ENCODE results near the gene SUSD6. TPM values are rescaled to one million over a fixed set of nuclear protein-coding genes. Genes with fewer than 3 reads are reported as not detected.
A peak's percentile ranks its signal among the peaks of the same experiment; 100 is the strongest.

The SUSD6 gene, protein sequence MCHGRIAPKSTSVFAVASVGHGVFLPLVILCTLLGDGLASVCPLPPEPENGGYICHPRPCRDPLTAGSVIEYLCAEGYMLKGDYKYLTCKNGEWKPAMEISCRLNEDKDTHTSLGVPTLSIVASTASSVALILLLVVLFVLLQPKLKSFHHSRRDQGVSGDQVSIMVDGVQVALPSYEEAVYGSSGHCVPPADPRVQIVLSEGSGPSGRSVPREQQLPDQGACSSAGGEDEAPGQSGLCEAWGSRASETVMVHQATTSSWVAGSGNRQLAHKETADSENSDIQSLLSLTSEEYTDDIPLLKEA
- 63.5 and 67.1 TPM in 2 replicates for total RNA-seq

DNA sequence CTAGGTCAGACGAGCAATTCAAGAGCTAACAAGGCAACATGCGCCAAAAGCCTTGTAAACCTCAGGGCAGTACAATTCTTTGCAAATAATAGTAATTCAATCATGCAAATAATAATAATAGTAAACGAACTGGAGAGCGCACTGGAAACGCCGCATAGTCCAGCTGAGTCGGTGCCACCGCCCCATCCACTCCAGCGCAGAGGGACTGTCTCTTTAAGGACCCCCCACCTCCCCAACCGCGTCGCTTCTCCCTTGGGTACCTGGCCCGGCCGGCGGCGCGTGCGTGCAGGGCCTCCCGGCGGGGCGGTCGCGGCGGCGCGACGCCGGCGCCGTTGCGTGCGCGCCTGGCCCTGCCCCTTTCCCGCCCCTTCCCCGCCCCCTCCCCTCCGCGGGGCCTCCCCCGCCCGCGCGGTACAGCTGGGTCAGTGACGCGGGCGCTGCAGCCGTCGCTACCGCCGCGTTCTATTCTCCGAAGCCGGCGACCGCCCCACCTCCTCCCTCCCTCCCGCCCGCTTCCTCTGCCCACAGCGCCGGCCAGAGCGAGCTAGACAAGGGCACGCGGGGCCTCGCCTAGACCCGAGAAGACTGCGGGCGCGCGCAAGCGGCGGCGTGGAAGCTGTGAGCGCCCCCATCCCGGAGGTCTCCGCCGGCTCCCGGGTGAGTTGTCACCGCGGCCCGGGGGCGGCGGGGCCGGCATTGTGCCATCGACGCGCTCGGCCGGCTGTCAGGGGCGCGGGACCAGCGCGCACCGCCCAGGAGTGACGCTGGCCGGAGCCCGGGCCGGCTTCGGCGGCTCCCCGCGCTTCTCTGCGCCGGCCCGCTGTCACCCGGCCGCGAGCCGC is at the start of gene SUSD6:
TSS of gene SUSD6 (plus strand) at position 425 of the 842 bp plus-strand sequence. CDS start 46,997 bp downstream, outside the sequence.
- ChIA-PET POLR2A (interaction anchor here (0.6 to 6.1 kb wide), 26 partner anchors 10 to 818 kb away, joined by 3 to 38 read pairs (median 6); partner anchors contain the start of genes ERH, SLC39A9, SRSF5 and ZFP36L1), CTCF (interaction anchor here (1.1 to 1.3 kb wide), 5 partner anchors 50 to 116 kb away, joined by 3 to 8 read pairs (median 5); no protein-coding TSS in a partner anchor)
- Mint-ChIP-seq H3K9me3 (no peaks in the 10 kb centered on the region), H3K27ac (peak within 1 kb of the TSS; percentile 99), H3K4me3 (peak within 1 kb of the TSS; percentile 97), H3K36me3 (ENCODE audit: low read depth) (peaks cover 5% of the 10 kb centered on the region), H3K27me3 (no peaks in the 10 kb centered on the region), H3K4me1 (peaks cover 53% of the 10 kb centered on the region)
- DNase-seq (peak; percentile 87), ATAC-seq (ENCODE audit: low read depth) (peak; percentile 68)
- TF ChIP-seq, protein P1, sequence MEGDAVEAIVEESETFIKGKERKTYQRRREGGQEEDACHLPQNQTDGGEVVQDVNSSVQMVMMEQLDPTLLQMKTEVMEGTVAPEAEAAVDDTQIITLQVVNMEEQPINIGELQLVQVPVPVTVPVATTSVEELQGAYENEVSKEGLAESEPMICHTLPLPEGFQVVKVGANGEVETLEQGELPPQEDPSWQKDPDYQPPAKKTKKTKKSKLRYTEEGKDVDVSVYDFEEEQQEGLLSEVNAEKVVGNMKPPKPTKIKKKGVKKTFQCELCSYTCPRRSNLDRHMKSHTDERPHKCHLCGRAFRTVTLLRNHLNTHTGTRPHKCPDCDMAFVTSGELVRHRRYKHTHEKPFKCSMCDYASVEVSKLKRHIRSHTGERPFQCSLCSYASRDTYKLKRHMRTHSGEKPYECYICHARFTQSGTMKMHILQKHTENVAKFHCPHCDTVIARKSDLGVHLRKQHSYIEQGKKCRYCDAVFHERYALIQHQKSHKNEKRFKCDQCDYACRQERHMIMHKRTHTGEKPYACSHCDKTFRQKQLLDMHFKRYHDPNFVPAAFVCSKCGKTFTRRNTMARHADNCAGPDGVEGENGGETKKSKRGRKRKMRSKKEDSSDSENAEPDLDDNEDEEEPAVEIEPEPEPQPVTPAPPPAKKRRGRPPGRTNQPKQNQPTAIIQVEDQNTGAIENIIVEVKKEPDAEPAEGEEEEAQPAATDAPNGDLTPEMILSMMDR (IDR thresholded peaks at IDR 0.05), result no peak
- intact Hi-C loops (cut with micrococcal nuclease), result loop anchor here (1.0 to 10.0 kb wide), 4 partner anchors 156 to 1193 kb away; partner anchors contain the start of genes DCAF5, MAP3K9 and SRSF5

DNA sequence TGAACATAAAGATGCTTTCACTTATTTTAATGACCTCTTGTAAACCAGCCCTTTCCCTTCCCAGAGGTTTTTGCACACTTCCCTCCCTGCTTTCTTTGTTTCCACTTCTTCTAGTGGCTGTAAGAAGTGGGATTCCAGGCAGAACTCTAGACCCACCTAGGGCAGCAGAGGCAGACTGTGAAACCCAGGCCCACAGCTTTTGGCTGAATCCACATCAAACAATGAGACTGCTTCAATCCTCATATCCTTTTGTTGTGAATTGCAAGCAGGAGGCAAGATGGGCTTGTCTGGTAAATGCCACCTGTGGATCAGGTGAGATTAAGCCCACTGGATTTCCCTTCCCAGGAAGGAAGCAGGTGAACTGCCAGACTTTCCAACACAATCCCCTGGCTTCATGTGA is 49.5 kb upstream of the SUSD6 start:
- no peaks in the 10 kb centered on the region for H3K36me3 Mint-ChIP-seq (ENCODE audit: low read depth)
- H3K27ac Mint-ChIP-seq, result no peak overlapping the region
- CTCF ChIA-PET, result no interaction called here

DNA sequence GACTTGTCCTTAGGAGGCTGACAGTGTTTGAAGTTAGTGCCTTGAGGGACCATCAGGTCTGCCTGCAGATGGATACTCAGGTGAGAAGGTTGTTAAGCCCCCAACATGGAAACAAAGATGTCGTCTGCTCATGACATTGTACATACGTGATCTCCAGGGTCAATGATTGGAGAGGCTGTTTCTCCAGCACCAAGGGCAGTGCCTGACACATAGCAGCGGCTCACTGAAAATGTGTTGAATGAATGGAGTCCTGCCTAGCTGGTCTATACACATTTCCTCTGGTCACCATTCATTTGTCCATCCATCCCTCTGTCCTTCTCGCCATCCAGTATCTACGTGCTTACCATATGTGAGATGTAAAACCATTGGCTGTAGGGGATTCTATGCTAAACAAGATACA is 43.8 kb upstream of the SUSD6 start:
- no peak overlapping the region for H3K27ac Mint-ChIP-seq
- H3K4me3 Mint-ChIP-seq, result no peak overlapping the region
- CTCF ChIA-PET, result no interaction called here
- TF ChIP-seq, protein P1 (IDR thresholded peaks at IDR 0.05), result no peak
- POLR2A ChIA-PET, result no interaction called here
- intact Hi-C loops (cut with micrococcal nuclease), result no loop called here
- H3K36me3 Mint-ChIP-seq (ENCODE audit: low read depth), result no peaks in the 10 kb centered on the region
- H3K4me1 Mint-ChIP-seq, result peaks cover 3% of the 10 kb centered on the region
- ATAC-seq (ENCODE audit: low read depth) (no peak), DNase-seq (no peak)
- peaks cover 57% of the 10 kb centered on the region for H3K27me3 Mint-ChIP-seq
- H3K9me3 Mint-ChIP-seq, result no peaks in the 10 kb centered on the region

More for the DNA sequence above, 49.5 kb upstream of the SUSD6 start:
- H3K4me1 Mint-ChIP-seq, result no peaks in the 10 kb centered on the region
- POLR2A ChIA-PET, result no interaction called here
- peaks cover 50% of the 10 kb centered on the region for H3K27me3 Mint-ChIP-seq
- TF ChIP-seq, protein P1 (IDR thresholded peaks at IDR 0.05), result no peak
- intact Hi-C loops (cut with micrococcal nuclease), result no loop called here
- DNase-seq (no peak), ATAC-seq (ENCODE audit: low read depth) (no peak)
- no peaks in the 10 kb centered on the region for H3K9me3 Mint-ChIP-seq
- H3K4me3 Mint-ChIP-seq, result no peak overlapping the region

DNA sequence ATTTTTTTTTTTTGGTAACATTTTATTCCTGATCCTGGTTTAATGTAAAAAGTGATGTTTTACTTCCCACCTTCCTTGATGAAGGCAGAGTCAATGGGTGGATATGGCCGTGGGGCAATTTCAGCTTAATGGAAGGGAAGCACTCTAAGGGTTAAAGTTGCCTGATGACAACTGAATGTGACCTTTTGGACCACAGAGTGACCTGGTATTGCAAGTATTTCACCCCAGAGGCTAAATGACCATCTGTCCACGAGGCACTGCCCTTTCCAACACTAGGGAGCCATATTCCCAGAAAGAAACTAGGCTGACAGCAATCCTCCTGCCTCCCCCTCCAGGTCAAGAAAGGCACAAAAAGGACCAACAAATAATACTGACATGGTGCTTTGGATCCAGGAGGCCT is 41.5 kb upstream of the SUSD6 start:
- intact Hi-C loops (cut with micrococcal nuclease), result no loop called here
- TF ChIP-seq, protein P1 (IDR thresholded peaks at IDR 0.05), result no peak
- Mint-ChIP-seq H3K36me3 (ENCODE audit: low read depth) (no peaks in the 10 kb centered on the region), H3K27me3 (peaks cover 52% of the 10 kb centered on the region), H3K4me3 (no peak overlapping the region), H3K27ac (no peak overlapping the region), H3K9me3 (no peaks in the 10 kb centered on the region), H3K4me1 (peaks cover 13% of the 10 kb centered on the region)
- POLR2A ChIA-PET, result no interaction called here
- no peak for ATAC-seq (ENCODE audit: low read depth)
- no peak for DNase-seq
- CTCF ChIA-PET, result no interaction called here

DNA sequence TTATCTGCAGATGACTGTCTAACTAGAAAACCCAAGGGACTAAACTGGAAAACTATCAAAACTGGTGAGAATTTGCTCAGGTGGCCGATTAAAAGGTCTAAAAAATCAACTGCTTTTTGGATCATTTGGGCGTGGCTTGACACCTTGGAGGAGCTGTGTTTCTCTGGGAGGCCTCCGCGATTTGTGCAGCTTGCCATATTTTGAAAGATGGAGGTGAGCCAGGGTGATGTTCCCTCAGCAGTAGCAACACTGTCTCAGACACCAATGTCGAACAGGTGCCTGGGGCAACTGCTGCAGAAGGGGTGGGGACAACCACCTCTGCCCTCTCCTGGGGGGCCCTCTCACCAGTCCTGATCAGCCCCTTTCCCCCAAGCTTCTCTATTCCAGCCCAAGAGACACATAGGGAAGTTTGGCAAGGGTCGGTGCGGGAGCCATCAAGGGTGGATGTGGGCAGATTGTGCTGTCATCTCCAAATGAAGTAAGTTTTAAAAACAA is 40.5 kb upstream of the SUSD6 start:
- ATAC-seq (ENCODE audit: low read depth), result no peak
- Mint-ChIP-seq H3K27ac (no peak overlapping the region), H3K27me3 (peaks cover 52% of the 10 kb centered on the region), H3K36me3 (ENCODE audit: low read depth) (no peaks in the 10 kb centered on the region), H3K9me3 (no peaks in the 10 kb centered on the region), H3K4me1 (peaks cover 13% of the 10 kb centered on the region), H3K4me3 (no peak overlapping the region)
- CTCF ChIA-PET, result interaction anchor here (1.3 to 2.6 kb wide), 2 partner anchors 9 to 328 kb away, joined by 6 to 7 read pairs; no protein-coding TSS in a partner anchor
- intact Hi-C loops (cut with micrococcal nuclease), result no loop called here
- TF ChIP-seq, protein P1 (IDR thresholded peaks at IDR 0.05), result no peak
- POLR2A ChIA-PET, result no interaction called here
- no peak for DNase-seq
